HepG2 (cell line): Measurements from ENCODE around the gene MAP3K9.

Experiments used
- ESRRA ChIP-seq: sonication (generic); formaldehyde crosslinking; IDR thresholded peaks from 2 replicates; pipeline ENCODE4 v1.5.1; 2020; ENCODE audit warnings: mild to moderate bottlenecking, low read depth, missing genetic modification reagents
- FOXC1 ChIP-seq: sonication (generic); formaldehyde crosslinking; IDR thresholded peaks from 2 replicates; pipeline ENCODE4 v1.8.0; 2022; ENCODE audit warnings: mild to moderate bottlenecking, missing genetic modification reagents, borderline replicate concordance
- FOXJ3 ChIP-seq: sonication (generic); formaldehyde crosslinking; IDR thresholded peaks from 2 replicates; pipeline ENCODE4 v1.4.0; 2020; ENCODE audit warnings: missing genetic modification reagents, mild to moderate bottlenecking, borderline replicate concordance
- TF ChIP-seq, protein P1 (sequence below), 2 experiments: fragments of 450-650 bp in 1 of 2; sonication (generic) in 1 of 2; formaldehyde crosslinking; IDR thresholded peaks; 2 replicates each; pipeline versions ENCODE4 v1.5.0 to v1.8.0; 2020 to 2022; ENCODE audit warnings: mild to moderate bottlenecking in 1 of 2, missing genetic modification reagents in 1 of 2

DNA sequence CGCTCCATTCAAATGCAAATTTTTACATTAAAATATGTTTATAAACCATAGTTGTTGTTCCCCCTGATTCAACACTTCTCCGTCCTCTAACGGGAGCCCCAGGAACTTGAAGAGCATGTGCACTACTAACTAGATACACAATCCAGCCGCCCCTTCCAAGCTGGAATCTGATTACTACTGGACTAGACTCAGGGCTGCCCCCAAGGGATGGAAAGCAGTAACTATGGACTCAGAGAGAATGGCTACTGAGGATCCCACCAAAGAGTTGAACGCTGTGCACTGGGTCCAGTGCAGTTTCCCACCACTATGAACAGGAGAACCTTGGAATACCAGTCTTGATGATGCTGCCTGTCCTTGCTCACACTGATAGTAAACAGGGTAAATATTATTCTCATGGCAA, 49.3 kb upstream of the MAP3K9 start:
- no peak for TF ChIP-seq FOXJ3 (CRISPR knock-in tag)
- no peak for TF ChIP-seq ESRRA
- TF ChIP-seq, protein P1, sequence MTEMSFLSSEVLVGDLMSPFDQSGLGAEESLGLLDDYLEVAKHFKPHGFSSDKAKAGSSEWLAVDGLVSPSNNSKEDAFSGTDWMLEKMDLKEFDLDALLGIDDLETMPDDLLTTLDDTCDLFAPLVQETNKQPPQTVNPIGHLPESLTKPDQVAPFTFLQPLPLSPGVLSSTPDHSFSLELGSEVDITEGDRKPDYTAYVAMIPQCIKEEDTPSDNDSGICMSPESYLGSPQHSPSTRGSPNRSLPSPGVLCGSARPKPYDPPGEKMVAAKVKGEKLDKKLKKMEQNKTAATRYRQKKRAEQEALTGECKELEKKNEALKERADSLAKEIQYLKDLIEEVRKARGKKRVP (CRISPR knock-in tag; IDR thresholded peaks at IDR 0.05) = no peak
- no peak for TF ChIP-seq FOXC1 (CRISPR knock-in tag)
